HCT116 (cell line): Measurements from ENCODE around the gene PRKCH.

ENCODE experiments used
- CTCF ChIP-seq, 3 experiments: fragments of 200-600 bp in 1 of 3; sonication (generic) in 1 of 3; IDR thresholded peaks in 2 of 3; conservative IDR thresholded peaks in 1 of 3; 2 replicates each; pipeline ENCODE4 v1.5.1; 2012 to 2017; ENCODE audit warnings: low read depth in 2 of 3, low read length in 2 of 3, antibody characterized with exemption in 1 of 3, borderline replicate concordance in 1 of 3, control low read depth in 1 of 3, mild to moderate bottlenecking in 1 of 3, mixed read lengths in 1 of 3, mixed run types in 1 of 3, moderate library complexity in 1 of 3; ENCODE audit not compliant: insufficient read depth in 1 of 3
- JUND ChIP-seq: IDR thresholded peaks from 2 replicates; pipeline ENCODE4 v1.6.1; 2012
- POLR2A ChIP-seq: IDR thresholded peaks from 2 replicates; pipeline ENCODE4 v1.7.0; 2011; ENCODE audit warnings: borderline replicate concordance; ENCODE audit not compliant: insufficient read depth, insufficient read length; ENCODE audit errors: extremely low read depth
- YY1 ChIP-seq: IDR thresholded peaks from 2 replicates; pipeline ENCODE4 v1.6.1; 2011; ENCODE audit warnings: low read length, low read depth, moderate library complexity, mild to moderate bottlenecking; ENCODE audit not compliant: insufficient replicate concordance; ENCODE audit errors: extremely low read depth

- TF ChIP-seq CTCF (IDR thresholded peaks at IDR 0.05 in 2 of 3, conservative IDR thresholded peaks at IDR 0.05 in 1 of 3; ENCODE audit: borderline replicate concordance in 1 of 3, insufficient read depth in 1 of 3, low read depth in 2 of 3, low read length in 2 of 3) = no peak
- TF ChIP-seq JUND = no peak
- no peak for TF ChIP-seq POLR2A
- TF ChIP-seq YY1 = no peak
These were observed 76.8 kb downstream of the PRKCH start for GRCh38 chr14:61398221-61398620.
